Chondrocyte (in vitro differentiated cells): ENCODE results near the gene DYNLT1. TPM values are rescaled to one million over a fixed set of nuclear protein-coding genes. Genes with fewer than 3 reads are reported as not detected.
"Not testable (repeated sequence)": the region's sequence is repeated elsewhere in the genome, so short reads cannot be mapped to it uniquely, and the experiment has no call there.

Experiments
- DNase-seq: peaks from one replicate; pipeline ENCODE4 v3.0.0; 2021; ENCODE audit warnings: mixed read lengths, low spot score
- H3K27ac Mint-ChIP-seq: one replicate; pipeline ENCODE4 v1.8.0; 2021; ENCODE audit warnings: mild to moderate bottlenecking, moderate library complexity, mixed read lengths; ENCODE audit not compliant: unreplicated experiment
- H3K27me3 Mint-ChIP-seq: 2 replicates; pipeline ENCODE4 v1.8.0; 2021; ENCODE audit warnings: low read depth, mixed read lengths
- H3K36me3 Mint-ChIP-seq: 2 replicates; pipeline ENCODE4 v1.8.0; 2021; ENCODE audit warnings: low read depth, mixed read lengths
- H3K4me1 Mint-ChIP-seq: 2 replicates; pipeline ENCODE4 v1.8.0; 2021; ENCODE audit warnings: low read depth, mild to moderate bottlenecking, mixed read lengths
- H3K4me3 Mint-ChIP-seq: one replicate; pipeline ENCODE4 v1.8.0; 2021; ENCODE audit warnings: mild to moderate bottlenecking, moderate library complexity, mixed read lengths; ENCODE audit not compliant: unreplicated experiment
- H3K9me3 Mint-ChIP-seq: 2 replicates; pipeline ENCODE4 v1.8.0; 2021; ENCODE audit warnings: low read depth, mixed read lengths
- total RNA-seq: library from RNA; stranded (reverse); gene quantifications from 3 replicates; pipeline ENCODE4 v1.2.1, GENCODE V29; 2021
- TF ChIP-seq, protein P1 (sequence below): fragments of 200-600 bp; sonication (generic); IDR thresholded peaks from 2 replicates; pipeline ENCODE4 v1.5.0; 2021; ENCODE audit warnings: antibody characterized with exemption, mild to moderate bottlenecking, moderate library complexity

DYNLT1 gene
- total RNA-seq, 1 donor from 2014 or later: 171 TPM

DNA sequence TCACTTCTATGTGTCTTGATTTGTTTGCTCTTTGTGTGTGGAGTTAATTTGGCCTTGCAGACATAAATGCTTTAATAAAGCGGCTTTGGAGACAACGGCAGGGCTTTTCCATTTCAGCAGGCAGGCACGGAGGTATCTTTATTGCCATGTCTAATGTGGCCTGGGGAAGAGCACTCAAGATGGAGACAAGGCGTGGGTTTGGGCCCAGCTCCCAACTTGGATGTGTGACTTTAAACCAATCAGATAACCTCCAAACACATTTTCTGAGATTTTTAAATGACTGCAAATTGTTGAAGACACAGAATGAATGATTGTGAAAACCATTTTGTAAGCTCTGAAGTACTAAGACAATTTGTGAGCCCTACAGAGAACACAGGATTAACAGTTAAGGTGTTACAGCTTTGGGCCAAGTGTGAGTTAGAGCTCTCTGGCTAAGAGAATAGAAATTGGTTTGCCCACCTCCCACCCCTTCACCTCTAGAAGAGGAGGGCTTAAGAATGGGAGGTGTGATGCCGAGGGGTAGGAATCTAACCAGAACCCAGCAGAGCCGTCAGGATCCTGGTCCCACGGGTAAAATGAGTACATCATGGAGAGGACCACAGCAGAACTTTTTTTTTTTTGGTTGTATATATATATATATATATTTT, 9.0 kb downstream of the DYNLT1 start:
- Mint-ChIP-seq H3K9me3 (no peaks in the 10 kb centered on the region), H3K27me3 (no peaks in the 10 kb centered on the region), H3K4me3 (no peak overlapping the region), H3K36me3 (peaks cover 36% of the 10 kb centered on the region), H3K27ac (peak overlapping the region; percentile 36), H3K4me1 (peaks cover 42% of the 10 kb centered on the region)
- no peak for DNase-seq
- TF ChIP-seq, protein P1, sequence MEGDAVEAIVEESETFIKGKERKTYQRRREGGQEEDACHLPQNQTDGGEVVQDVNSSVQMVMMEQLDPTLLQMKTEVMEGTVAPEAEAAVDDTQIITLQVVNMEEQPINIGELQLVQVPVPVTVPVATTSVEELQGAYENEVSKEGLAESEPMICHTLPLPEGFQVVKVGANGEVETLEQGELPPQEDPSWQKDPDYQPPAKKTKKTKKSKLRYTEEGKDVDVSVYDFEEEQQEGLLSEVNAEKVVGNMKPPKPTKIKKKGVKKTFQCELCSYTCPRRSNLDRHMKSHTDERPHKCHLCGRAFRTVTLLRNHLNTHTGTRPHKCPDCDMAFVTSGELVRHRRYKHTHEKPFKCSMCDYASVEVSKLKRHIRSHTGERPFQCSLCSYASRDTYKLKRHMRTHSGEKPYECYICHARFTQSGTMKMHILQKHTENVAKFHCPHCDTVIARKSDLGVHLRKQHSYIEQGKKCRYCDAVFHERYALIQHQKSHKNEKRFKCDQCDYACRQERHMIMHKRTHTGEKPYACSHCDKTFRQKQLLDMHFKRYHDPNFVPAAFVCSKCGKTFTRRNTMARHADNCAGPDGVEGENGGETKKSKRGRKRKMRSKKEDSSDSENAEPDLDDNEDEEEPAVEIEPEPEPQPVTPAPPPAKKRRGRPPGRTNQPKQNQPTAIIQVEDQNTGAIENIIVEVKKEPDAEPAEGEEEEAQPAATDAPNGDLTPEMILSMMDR: no peak

DNA sequence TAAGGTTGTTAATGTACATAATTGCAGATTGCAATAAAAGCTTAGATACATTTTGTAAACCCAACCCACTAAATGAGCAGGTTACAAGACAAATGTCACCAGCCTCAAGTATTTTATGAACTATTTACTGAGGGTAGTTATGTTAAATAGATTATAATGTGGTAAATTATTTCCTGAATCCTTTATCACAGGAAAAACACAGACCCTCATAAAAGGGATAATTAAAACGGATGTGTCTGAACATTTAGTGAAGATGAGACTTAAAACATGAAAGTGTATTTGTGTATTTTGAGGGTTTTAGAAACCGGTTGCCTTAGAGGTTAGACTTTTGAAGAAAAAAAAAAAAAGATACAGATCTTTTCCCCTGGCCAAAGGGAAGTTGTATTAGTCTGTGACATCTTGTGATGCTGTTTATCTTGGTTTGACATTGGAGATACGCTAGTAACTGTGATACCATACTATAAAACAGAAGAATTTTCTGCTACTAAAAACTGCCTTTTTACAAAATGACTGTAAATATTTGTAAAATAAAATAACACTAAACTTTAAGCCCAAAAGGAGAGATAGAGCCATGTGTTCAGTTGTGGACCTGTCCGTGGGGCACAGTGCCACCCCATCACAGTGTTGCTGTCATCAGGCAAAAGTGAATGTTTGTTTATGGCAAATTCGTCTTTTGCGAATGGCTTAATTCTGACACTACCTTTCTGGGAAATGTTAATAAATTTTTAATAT, 9.7 kb downstream of the DYNLT1 start:
- DNase-seq: no peak
- TF ChIP-seq, protein P1: no peak
- no peak overlapping the region for H3K4me3 Mint-ChIP-seq
- H3K9me3 Mint-ChIP-seq: no peaks in the 10 kb centered on the region
- H3K27ac Mint-ChIP-seq: no peak overlapping the region
- H3K4me1 Mint-ChIP-seq: peaks cover 37% of the 10 kb centered on the region
- H3K27me3 Mint-ChIP-seq: no peaks in the 10 kb centered on the region
- peaks cover 31% of the 10 kb centered on the region for H3K36me3 Mint-ChIP-seq

GRCh38 chr6:158633127-158633526, 11.4 kb downstream of the DYNLT1 start:
- Mint-ChIP-seq H3K9me3 (no peaks in the 10 kb centered on the region), H3K27me3 (no peaks in the 10 kb centered on the region), H3K36me3 (peaks cover 30% of the 10 kb centered on the region), H3K4me3 (no peak overlapping the region), H3K4me1 (peaks cover 20% of the 10 kb centered on the region), H3K27ac (no peak overlapping the region)
- TF ChIP-seq, protein P1: no peak
- no peak for DNase-seq

GRCh38 chr6:158632538-158633119, 11.9 kb downstream of the DYNLT1 start:
- peak overlapping the region; percentile 79 for H3K27ac Mint-ChIP-seq
- peaks cover 34% of the 10 kb centered on the region for H3K36me3 Mint-ChIP-seq
- not testable (repeated sequence) for H3K9me3 Mint-ChIP-seq, H3K27me3 Mint-ChIP-seq, DNase-seq, H3K4me3 Mint-ChIP-seq
- peaks cover 20% of the 10 kb centered on the region for H3K4me1 Mint-ChIP-seq

DNA sequence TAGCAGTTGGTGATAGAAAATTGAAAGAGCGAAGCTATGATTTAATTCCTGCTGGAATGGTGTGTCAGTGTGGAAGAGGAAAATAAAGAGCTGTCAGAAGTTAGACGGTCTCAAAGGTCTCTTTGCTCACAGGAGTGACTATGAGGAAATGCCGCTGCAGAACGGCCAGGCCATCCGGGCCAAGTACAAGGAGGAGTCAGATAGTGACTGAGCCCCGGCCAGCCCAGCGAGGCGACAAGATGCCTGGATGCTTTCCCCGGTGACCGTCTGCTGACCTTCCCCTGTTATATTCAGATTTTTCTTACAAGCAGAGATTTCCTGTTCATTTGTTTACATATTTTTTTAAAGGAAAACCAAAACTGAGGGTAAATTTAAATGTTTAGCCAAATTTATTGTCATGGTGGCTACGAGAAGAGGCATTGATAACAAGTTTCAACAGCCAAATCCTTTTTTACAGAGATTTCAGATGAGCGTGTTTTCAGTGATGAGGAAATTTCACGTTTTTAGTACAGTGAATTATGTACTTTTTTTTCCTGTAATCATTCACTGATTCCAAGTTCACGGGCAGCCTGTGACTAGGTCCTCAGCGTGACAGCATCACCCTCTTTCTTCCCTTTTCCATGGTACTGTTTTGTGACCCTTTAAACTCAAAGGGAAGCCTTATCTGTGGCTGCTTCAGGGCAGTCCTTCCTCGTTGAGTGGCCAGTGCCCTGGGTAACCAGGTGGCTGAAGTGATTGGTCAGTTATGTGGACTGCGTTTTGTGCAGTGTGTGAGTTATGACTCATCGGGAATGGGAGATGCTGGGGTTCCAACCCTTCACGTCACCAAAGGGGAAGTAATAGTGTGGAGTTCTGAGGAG, 12.6 kb downstream of the DYNLT1 start:
- Mint-ChIP-seq H3K9me3 (no peaks in the 10 kb centered on the region), H3K4me3 (no peak overlapping the region), H3K27ac (peak overlapping the region; percentile 79), H3K27me3 (no peaks in the 10 kb centered on the region), H3K36me3 (peaks cover 37% of the 10 kb centered on the region), H3K4me1 (peaks cover 20% of the 10 kb centered on the region)
- TF ChIP-seq, protein P1: no peak
- no peak for DNase-seq
